ENCODE data around the gene BICRAL. TPM values are rescaled to one million over a fixed set of nuclear protein-coding genes. Genes with fewer than 3 reads are reported as not detected.

BICRAL gene
- total and polyA plus RNA-seq, 2 experiments from 2014 or later: 3.9 to 7.2 TPM

GRCh38 chr6:42916288-42916687 lies 134.4 kb downstream of the BICRAL start:
- H3K36me3 ChIP-seq: no peaks in the 10 kb centered on the region
- H3K27me3 ChIP-seq: no peaks in the 10 kb centered on the region
- DNase-seq (ENCODE audit: low read depth in 1 of 2, low spot score in 1 of 2): no peak
- no peak overlapping the region for H3K4me3 ChIP-seq
- H3K9me3 ChIP-seq (ENCODE audit: low read depth): no peaks in the 10 kb centered on the region
- no peaks in the 10 kb centered on the region for H3K4me1 ChIP-seq (ENCODE audit: low read depth)
- TF ChIP-seq CTCF (IDR thresholded peaks at IDR 0.05; ENCODE audit: low read depth, low read length): no peak
- no peak overlapping the region for H3K27ac ChIP-seq

Other genes starting within 250 kb of the BICRAL start
- gene UBR2, start 218.0 kb upstream of the BICRAL start, total RNA-seq: 18.9 and 22.6 TPM in 2 replicates
- 10.9 and 13.7 TPM in 2 replicates for gene UBR2, start 218.0 kb upstream of the BICRAL start, polyA plus RNA-seq
- gene PRPH2, start 59.5 kb upstream of the BICRAL start, total RNA-seq: 7.3 and 10.1 TPM in 2 replicates
- 9.6 and 15.0 TPM in 2 replicates for gene PRPH2, start 59.5 kb upstream of the BICRAL start, polyA plus RNA-seq
- gene TBCC, start 35.9 kb upstream of the BICRAL start, total RNA-seq: 47.4 and 58.8 TPM in 2 replicates
- 53.3 and 67.1 TPM in 2 replicates for gene TBCC, start 35.9 kb upstream of the BICRAL start, polyA plus RNA-seq
- 75.6 and 85.4 TPM in 2 replicates for gene RPL7L1, start 97.6 kb downstream of the BICRAL start, total RNA-seq
- gene RPL7L1, start 97.6 kb downstream of the BICRAL start, polyA plus RNA-seq: 89.5 and 121 TPM in 2 replicates
- not detected in 2 replicates for gene PTCRA, start 134.0 kb downstream of the BICRAL start, total RNA-seq
- gene PTCRA, start 134.0 kb downstream of the BICRAL start, polyA plus RNA-seq: not detected in 2 replicates
- 73.0 and 78.1 TPM in 2 replicates for gene CNPY3, start 147.4 kb downstream of the BICRAL start, total RNA-seq
- 70.7 and 89.9 TPM in 2 replicates for gene CNPY3, start 147.4 kb downstream of the BICRAL start, polyA plus RNA-seq
- gene GNMT, start 178.7 kb downstream of the BICRAL start, total RNA-seq: 0.21 and 0.25 TPM in 2 replicates
- gene GNMT, start 178.7 kb downstream of the BICRAL start, polyA plus RNA-seq: 0.21 and 1.3 TPM in 2 replicates
- gene PEX6, start 197.1 kb downstream of the BICRAL start, total RNA-seq: 40.9 and 52.0 TPM in 2 replicates
- gene PEX6, start 197.1 kb downstream of the BICRAL start, polyA plus RNA-seq: 21.3 and 29.7 TPM in 2 replicates
- 58.2 and 70.0 TPM in 2 replicates for gene PPP2R5D, start 202.5 kb downstream of the BICRAL start, total RNA-seq
- 48.8 and 74.4 TPM in 2 replicates for gene PPP2R5D, start 202.5 kb downstream of the BICRAL start, polyA plus RNA-seq
- gene MEA1, start 231.9 kb downstream of the BICRAL start, total RNA-seq: 98.8 and 125 TPM in 2 replicates
- gene MEA1, start 231.9 kb downstream of the BICRAL start, polyA plus RNA-seq: 173 and 227 TPM in 2 replicates
- gene KLHDC3, start 232.2 kb downstream of the BICRAL start, total RNA-seq: 264 and 334 TPM in 2 replicates
- gene KLHDC3, start 232.2 kb downstream of the BICRAL start, polyA plus RNA-seq: 343 and 472 TPM in 2 replicates
- gene RRP36, start 239.6 kb downstream of the BICRAL start, total RNA-seq: 67.3 and 108 TPM in 2 replicates
- gene RRP36, start 239.6 kb downstream of the BICRAL start, polyA plus RNA-seq: 63.8 and 77.1 TPM in 2 replicates